HepG2 (cell line): ENCODE results near the gene KCTD5. TPM values are rescaled to one million over a fixed set of nuclear protein-coding genes. Genes with fewer than 3 reads are reported as not detected.

Experiments used
- ARHGAP35 ChIP-seq: sonication (generic); formaldehyde crosslinking; IDR thresholded peaks from 2 replicates; pipeline ENCODE4 v1.9.0; 2022; ENCODE audit warnings: mild to moderate bottlenecking, inconsistent platforms, moderate library complexity, missing genetic modification reagents, borderline replicate concordance
- ATF1 ChIP-seq: IDR thresholded peaks from 2 replicates; pipeline ENCODE4 v1.6.1; 2016; ENCODE audit warnings: mild to moderate bottlenecking, control low read depth
- BORCS8-MEF2B ChIP-seq: sonication (generic); formaldehyde crosslinking; IDR thresholded peaks from 2 replicates; pipeline ENCODE4 v1.8.0; 2022; ENCODE audit warnings: mild to moderate bottlenecking, missing genetic modification reagents
- CBX2 ChIP-seq, 2 experiments: fragments of 200-600 bp in 1 of 2; sonication (generic); formaldehyde crosslinking in 1 of 2; IDR thresholded peaks; 2 replicates each; pipeline versions ENCODE4 v1.7.0 to v1.8.1; 2018 to 2022; ENCODE audit warnings: low read depth in 2 of 2, low read length in 1 of 2, mild to moderate bottlenecking in 1 of 2, missing genetic modification reagents in 1 of 2
- ELK4 ChIP-seq: sonication (generic); formaldehyde crosslinking; IDR thresholded peaks from 2 replicates; pipeline ENCODE4 v1.9.0; 2021; ENCODE audit warnings: missing genetic modification reagents, borderline replicate concordance
- GATAD1 ChIP-seq: IDR thresholded peaks from 2 replicates; pipeline ENCODE4 v1.6.1; 2016; ENCODE audit warnings: missing genetic modification reagents, missing compliant biosample characterization
- HNRNPLL ChIP-seq: fragments of 200-400 bp; formaldehyde crosslinking; IDR thresholded peaks from 2 replicates; pipeline ENCODE4 v1.6.1; 2017; ENCODE audit warnings: mild to moderate bottlenecking, low read depth, low read length; ENCODE audit not compliant: poor library complexity, severe bottlenecking
- KMT2A ChIP-seq: sonication (generic); formaldehyde crosslinking; IDR thresholded peaks from 2 replicates; pipeline ENCODE4 v1.4.0; 2020; ENCODE audit warnings: missing genetic modification reagents
- NKX3-1 ChIP-seq: sonication (generic); formaldehyde crosslinking; IDR thresholded peaks from 2 replicates; pipeline ENCODE4 v1.5.0; 2020; ENCODE audit warnings: missing genetic modification reagents
- PAX8 ChIP-seq: sonication (generic); formaldehyde crosslinking; IDR thresholded peaks from 2 replicates; pipeline ENCODE4 v1.8.0; 2022; ENCODE audit warnings: mild to moderate bottlenecking, missing genetic modification reagents, borderline replicate concordance
- RORA ChIP-seq: sonication (generic); formaldehyde crosslinking; IDR thresholded peaks from 2 replicates; pipeline ENCODE4 v1.5.0; 2020; ENCODE audit warnings: mild to moderate bottlenecking, missing genetic modification reagents, moderate library complexity
- SAP130 ChIP-seq: IDR thresholded peaks from 2 replicates; pipeline ENCODE4 v1.6.1; 2016; ENCODE audit warnings: low read depth
- TEAD3 ChIP-seq: optimal IDR thresholded peaks from 2 replicates; pipeline ENCODE3; 2016; ENCODE audit warnings: borderline replicate concordance
- TIGD3 ChIP-seq: sonication (generic); formaldehyde crosslinking; IDR thresholded peaks from 2 replicates; pipeline ENCODE4 v1.5.1; 2020; ENCODE audit warnings: mild to moderate bottlenecking, missing genetic modification reagents, borderline replicate concordance
- ZBTB21 ChIP-seq: sonication (generic); formaldehyde crosslinking; IDR thresholded peaks from 2 replicates; pipeline ENCODE4 v1.4.0; 2020; ENCODE audit warnings: missing genetic modification reagents
- ZFP62 ChIP-seq: sonication (generic); formaldehyde crosslinking; IDR thresholded peaks from 2 replicates; pipeline ENCODE4 v1.4.0; 2020; ENCODE audit warnings: missing genetic modification reagents
- ZMYM2 ChIP-seq: sonication (generic); formaldehyde crosslinking; IDR thresholded peaks from 2 replicates; pipeline ENCODE4 v1.8.0; 2022; ENCODE audit warnings: mild to moderate bottlenecking, missing genetic modification reagents
- ZNF101 ChIP-seq: sonication (generic); formaldehyde crosslinking; IDR thresholded peaks from 2 replicates; pipeline ENCODE4 v1.4.0; 2020; ENCODE audit warnings: mild to moderate bottlenecking, low read depth, missing genetic modification reagents, borderline replicate concordance
- ZNF17 ChIP-seq: sonication (generic); formaldehyde crosslinking; IDR thresholded peaks from 2 replicates; pipeline ENCODE4 v1.5.0; 2020; ENCODE audit warnings: mild to moderate bottlenecking, missing genetic modification reagents
- ZNF281 ChIP-seq: sonication (generic); formaldehyde crosslinking; IDR thresholded peaks from 2 replicates; pipeline ENCODE4 v1.4.0; 2020; ENCODE audit warnings: missing genetic modification reagents, borderline replicate concordance
- ZNF598 ChIP-seq: sonication (generic); formaldehyde crosslinking; IDR thresholded peaks from 2 replicates; pipeline ENCODE4 v1.5.1; 2020; ENCODE audit warnings: mild to moderate bottlenecking, missing genetic modification reagents, borderline replicate concordance
- ZNF781 ChIP-seq: sonication (generic); formaldehyde crosslinking; IDR thresholded peaks from 2 replicates; pipeline ENCODE4 v1.5.1; 2020; ENCODE audit warnings: borderline replicate concordance, mild to moderate bottlenecking, missing genetic modification reagents; ENCODE audit errors: not compliant biosample characterization
- polyA plus RNA-seq, 8 experiments: library from polyadenylated mRNA; depleted of rRNA in 3 of 8; stranded (reverse) in 7 of 8; unstranded in 1 of 8; fragments of >200 nt; fragmentation: Illumina TruSeq in 4 of 8; extraction: Trizol in 4 of 8; gene quantifications; 2 replicates each; pipeline versions ENCODE4 v1.2.1 to v1.2.3, GENCODE V29; 2011 to 2016; ENCODE audit warnings: low read depth in 4 of 8, missing spikeins in 1 of 8, mixed read lengths in 1 of 8; ENCODE audit not compliant: insufficient read depth in 1 of 8
- total RNA-seq, 5 experiments: library from RNA; depleted of rRNA; stranded (reverse); fragments of >200 nt; fragmentation: Illumina TruSeq; extraction: Trizol; gene quantifications; 2 replicates each; pipeline ENCODE4 v1.2.3, GENCODE V29; 2016; ENCODE audit warnings: low read depth in 1 of 5

KCTD5 gene
- total and polyA plus RNA-seq, 2 of the 13 experiments (the other 11 are each of a cell fraction or from before 2014, with no cell fraction given): 25.4 to 29.8 TPM

GRCh38 chr16:2752035-2752849 is 69.9 kb downstream of the KCTD5 start, which contains the start of gene SRRM2 (continued):
- TF ChIP-seq ZNF101 (CRISPR knock-in tag): no peak
- TF ChIP-seq ZNF281 (CRISPR knock-in tag): no peak; the same call in 1 of the 2 replicates
- TF ChIP-seq CBX2 (IDR thresholded peaks at IDR 0.05; ENCODE audit: low read depth, low read length): no peak
- no peak for TF ChIP-seq CBX2 (CRISPR knock-in tag; IDR thresholded peaks at IDR 0.05; ENCODE audit: low read depth)
- TF ChIP-seq ZNF17 (CRISPR knock-in tag): no peak
- peak; percentile 70; the same call in 1 of the 2 replicates for TF ChIP-seq BORCS8-MEF2B (CRISPR knock-in tag)
- TF ChIP-seq PAX8 (CRISPR knock-in tag): peak; percentile 60; the same call in 1 of the 2 replicates
- TF ChIP-seq SAP130 (CRISPR knock-in tag): peak; percentile 60
- TF ChIP-seq RORA: no peak
- TF ChIP-seq KMT2A (CRISPR knock-in tag): 0 out of 2 replicates have a peak, but pooled peaks have one; percentile 31
- TF ChIP-seq ZBTB21 (CRISPR knock-in tag): peak; percentile 13
- 0 out of 2 replicates have a peak, but pooled peaks have one; percentile 72 for TF ChIP-seq TIGD3
- TF ChIP-seq NKX3-1 (CRISPR knock-in tag): peak; percentile 60; the same call in 1 of the 2 replicates
- peak; percentile 88 for TF ChIP-seq ZNF781 (CRISPR knock-in tag)
- peak; percentile 89 for TF ChIP-seq GATAD1 (CRISPR knock-in tag)
- TF ChIP-seq ZNF598 (CRISPR knock-in tag): no peak; the same call in 1 of the 2 replicates
- TF ChIP-seq HNRNPLL: peak; percentile 88
- peak; percentile 25 for TF ChIP-seq TEAD3 (CRISPR knock-in tag)
- no peak; the same call in 1 of the 2 replicates for TF ChIP-seq ARHGAP35 (CRISPR knock-in tag)
- 0 out of 2 replicates have a peak, but pooled peaks have one; percentile 23 for TF ChIP-seq ELK4 (CRISPR knock-in tag)
- no peak for TF ChIP-seq ZFP62 (CRISPR knock-in tag)
- TF ChIP-seq ZMYM2 (CRISPR knock-in tag): no peak
- peak; percentile 92 for TF ChIP-seq ATF1 (CRISPR knock-in tag)
